HG03439 (cell line): ENCODE data around the gene ANO10.
"Not testable (repeated sequence)": the region's sequence is repeated elsewhere in the genome, so short reads cannot be mapped to it uniquely, and the experiment has no call there.

Experiments
- ATAC-seq: cut with Tn5 transposase; IDR thresholded peaks from one replicate; pipeline ENCODE4 v1.9.1; 2021; ENCODE audit warnings: mild to moderate bottlenecking, moderate library complexity; ENCODE audit not compliant: unreplicated experiment

ANO10 gene

DNA sequence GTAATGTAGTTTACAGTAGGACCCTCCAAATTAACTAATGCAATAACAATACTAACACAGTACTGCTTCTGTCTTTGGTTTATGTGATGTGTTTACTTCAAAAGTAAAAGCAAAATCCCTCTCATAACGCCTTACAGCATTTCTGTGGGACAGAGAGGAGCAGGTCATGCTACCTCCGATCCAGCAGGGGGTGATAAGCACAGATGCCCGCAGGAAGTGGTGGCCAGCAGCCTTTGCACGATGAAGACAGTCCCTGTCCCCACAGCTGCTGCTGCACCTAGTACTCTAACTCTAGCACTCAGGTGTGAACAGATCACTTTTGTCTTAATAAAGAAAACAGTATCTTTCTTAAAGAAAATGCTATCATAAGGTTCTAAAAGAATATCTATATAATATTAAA, 38.3 kb downstream of the ANO10 start:
- no peak for ATAC-seq

GRCh38 chr3:43582866-43583265, 38.9 kb downstream of the ANO10 start:
- no peak for ATAC-seq

DNA sequence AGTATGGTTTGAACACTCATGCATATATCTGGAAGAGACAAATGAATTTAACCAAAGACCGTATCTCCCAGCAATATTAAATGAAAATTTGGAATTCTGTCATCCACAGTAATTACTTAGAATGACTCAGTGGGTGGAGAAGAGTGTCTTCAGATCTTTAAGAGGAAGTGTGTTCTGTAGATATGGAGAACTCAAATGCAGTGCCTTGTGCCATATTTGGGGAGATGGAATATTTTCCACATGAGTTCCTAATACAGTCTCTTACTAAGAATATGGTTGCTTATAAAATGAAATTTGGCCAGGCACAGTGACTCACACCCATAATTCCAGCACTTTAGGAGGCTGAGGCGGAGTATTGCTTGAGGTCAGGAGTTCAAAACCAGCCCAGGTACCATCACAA, 40.5 kb downstream of the ANO10 start:
- no peak for ATAC-seq

- no peak for ATAC-seq
Measured at GRCh38 chr3:43580181-43580580, 41.6 kb downstream of the ANO10 start.

- no peak for ATAC-seq
Measured at GRCh38 chr3:43573576-43573975, 48.2 kb downstream of the ANO10 start.

DNA sequence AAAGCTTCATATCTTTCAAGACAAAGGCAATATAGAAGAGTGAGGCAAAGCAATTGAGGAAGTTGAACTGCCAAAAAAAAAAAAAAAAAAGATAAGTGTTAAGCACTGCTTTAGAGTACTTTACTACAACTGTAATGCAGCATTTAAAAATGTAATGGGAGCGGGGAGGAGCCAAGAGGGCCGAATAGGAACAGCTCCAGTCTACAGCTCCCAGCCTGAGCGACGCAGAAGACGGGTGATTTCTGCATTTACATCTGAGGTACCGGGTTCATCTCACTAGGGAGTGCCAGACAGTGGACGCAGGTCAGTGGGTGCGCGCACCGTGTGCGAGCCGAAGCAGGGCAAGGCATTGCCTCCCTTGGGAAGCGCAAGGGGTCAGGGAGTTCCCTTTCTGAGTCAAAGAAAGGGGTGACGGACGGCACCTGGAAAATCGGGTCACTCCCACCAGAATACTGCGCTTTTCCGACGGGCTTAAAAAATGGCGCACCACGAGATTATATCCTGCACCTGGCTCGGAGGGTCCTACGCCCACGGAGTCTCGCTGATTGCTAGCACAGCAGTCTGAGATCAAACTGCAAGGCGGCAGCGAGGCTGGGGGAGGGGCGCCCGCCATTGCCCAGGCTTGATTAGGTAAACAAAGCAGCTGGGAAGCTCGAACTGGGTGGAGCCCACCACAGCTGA, 56.0 kb downstream of the ANO10 start:
- not testable (repeated sequence) for ATAC-seq

DNA sequence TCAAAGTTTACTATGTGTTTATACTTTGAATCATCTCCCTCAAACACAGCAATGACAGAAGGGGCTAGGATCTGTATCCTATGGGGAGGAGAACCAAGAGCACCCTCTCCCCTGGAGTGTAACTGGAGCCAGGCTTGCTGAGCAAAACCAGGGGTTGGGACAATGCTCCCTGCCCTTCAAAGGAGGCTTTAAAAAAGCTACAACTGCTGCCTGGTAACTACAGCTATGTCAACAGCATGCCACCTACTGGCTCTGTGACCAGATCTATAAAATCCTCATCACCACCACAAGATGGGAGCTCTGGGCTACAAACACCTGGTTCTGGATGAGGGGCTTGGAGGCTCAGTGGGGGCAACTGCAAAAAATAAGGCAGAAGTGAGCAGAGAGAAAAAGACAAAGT, 61.9 kb downstream of the ANO10 start:
- ATAC-seq = no peak

GRCh38 chr3:43558171-43558570, 63.6 kb downstream of the ANO10 start:
- ATAC-seq = no peak

DNA sequence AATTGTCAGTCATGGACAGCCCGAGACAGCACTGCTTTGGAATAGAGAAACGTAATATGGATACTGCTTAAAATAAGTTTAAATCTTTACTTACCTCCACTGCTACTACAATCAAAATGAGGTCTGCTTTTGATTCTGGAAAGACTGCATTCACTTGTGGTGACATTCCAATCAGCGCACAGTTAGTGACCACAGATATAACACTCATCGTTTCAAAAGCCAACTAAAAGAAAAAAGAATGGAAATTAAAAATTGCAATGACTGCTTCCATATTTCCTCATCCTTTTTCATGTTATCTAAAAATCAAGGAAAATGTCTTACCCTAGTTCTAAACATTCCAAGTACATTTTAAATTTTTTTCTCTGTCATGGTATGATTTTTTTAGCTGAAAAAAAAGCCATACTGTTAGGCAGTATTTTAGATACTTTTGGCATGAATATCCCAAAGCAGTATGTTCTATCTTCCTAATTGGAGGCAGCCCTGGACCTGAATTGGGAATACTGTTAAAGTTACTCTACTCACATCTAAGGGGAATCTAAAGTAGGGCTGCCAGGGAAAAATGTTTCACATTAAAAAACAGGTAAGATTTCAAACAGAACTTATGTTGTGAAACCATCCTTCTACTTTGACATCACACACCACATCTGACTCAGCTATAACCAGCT, 72.1 kb downstream of the ANO10 start:
- no peak for ATAC-seq

DNA sequence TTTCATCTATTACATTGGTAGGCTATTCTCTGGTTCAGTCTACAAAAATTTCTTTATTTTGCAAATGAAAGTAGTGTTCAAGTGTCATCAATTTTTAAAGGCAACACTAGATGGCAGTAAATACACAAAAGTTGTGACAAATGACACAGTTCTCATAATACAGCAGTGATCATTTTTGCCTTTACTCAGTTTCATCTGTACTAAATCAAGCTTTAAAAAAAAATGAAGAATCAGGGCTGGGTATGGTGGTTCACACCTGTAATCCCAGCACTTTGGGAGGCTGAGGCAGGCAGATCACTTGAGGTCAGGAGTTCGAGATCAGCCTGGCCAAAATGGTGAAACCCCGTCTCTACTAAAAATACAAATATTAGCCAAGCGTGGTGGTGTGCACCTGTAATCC, 77.5 kb downstream of the ANO10 start:
- ATAC-seq = not testable (repeated sequence)

GRCh38 chr3:43542328-43543043, 79.3 kb downstream of the ANO10 start:
- no peak for ATAC-seq

DNA sequence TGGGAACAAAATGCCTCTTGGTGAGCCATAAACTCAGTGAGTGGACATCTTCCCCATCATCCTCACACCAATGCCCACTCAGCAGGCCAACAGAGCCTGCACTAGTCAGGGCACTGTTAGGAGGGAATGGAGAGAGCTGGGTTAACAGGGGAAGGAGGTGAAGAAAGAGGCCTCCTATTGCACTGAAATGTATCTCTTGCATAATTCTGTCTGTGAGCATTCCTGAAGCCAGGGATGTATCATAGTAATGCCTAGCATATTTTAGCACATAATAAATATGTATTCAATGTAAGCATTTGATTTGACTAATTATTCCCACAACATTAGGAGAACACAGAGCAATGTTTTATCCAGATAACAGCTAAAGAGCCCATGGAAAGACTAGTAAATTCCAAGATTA, 81.2 kb downstream of the ANO10 start:
- ATAC-seq = no peak

DNA sequence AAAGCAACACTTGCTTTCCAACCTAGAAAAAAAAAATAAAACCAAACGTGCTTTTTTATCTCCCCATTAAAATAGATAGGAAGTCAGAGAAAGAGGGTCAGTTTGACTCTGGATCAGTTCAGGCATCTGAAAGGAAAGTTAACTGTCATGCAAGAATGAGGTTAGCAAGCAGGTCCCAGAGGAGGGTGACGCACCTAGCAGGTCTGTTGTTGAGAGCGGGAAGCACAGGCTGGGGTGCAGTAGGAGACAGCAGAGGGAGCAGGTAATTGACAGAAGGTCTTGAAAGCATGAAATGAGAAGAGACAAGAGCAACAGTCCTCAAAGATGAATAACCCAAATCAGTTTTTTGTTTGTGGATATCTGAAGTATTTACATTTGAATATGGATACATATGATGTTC, 82.5 kb downstream of the ANO10 start:
- ATAC-seq = no peak

DNA sequence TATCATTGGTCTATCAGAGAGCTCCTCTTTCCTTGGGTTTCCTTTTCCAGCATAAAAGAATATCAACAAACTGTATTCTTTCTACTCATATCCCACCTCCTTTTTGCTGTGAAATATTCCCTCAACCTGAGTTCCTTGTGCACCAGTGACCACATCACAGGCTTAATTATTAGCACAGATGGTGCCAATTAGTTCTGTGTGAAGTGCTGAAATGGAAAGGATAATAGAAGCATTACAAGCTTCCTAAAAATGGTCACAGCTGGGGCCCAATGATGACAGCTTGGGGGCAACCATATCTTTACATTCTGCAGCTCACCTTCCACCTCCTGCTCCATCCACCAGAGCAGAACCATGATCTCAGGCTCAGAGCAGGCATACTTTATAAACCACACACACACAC, 84.6 kb downstream of the ANO10 start:
- no peak for ATAC-seq

DNA sequence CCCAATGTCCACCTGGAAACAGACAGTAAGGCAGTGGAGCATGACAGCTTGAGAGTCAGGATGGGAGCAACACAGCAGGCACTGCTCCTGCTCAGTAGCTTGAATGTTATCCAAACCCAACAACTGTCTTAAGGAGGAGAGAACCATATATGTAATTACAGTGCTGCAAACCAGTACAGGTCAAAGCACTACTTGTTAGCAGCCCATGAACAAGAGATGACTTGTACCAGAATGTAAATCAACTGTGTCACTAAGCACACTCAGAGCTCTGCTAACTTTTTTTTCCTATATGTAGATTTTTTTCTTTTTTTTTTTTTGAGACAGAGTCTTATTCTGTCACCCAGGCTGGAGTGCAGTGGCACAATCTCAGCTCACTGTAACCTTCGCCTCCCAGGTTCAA, 87.1 kb downstream of the ANO10 start:
- no peak for ATAC-seq

GRCh38 chr3:43533009-43533408, 88.8 kb downstream of the ANO10 start:
- no peak for ATAC-seq

- ATAC-seq = no peak
Measured at GRCh38 chr3:43531835-43532234, 90.0 kb downstream of the ANO10 start.

- ATAC-seq = no peak
Measured at GRCh38 chr3:43528498-43529099, 93.2 kb downstream of the ANO10 start.

GRCh38 chr3:43526956-43527355, 94.9 kb downstream of the ANO10 start:
- ATAC-seq = no peak

DNA sequence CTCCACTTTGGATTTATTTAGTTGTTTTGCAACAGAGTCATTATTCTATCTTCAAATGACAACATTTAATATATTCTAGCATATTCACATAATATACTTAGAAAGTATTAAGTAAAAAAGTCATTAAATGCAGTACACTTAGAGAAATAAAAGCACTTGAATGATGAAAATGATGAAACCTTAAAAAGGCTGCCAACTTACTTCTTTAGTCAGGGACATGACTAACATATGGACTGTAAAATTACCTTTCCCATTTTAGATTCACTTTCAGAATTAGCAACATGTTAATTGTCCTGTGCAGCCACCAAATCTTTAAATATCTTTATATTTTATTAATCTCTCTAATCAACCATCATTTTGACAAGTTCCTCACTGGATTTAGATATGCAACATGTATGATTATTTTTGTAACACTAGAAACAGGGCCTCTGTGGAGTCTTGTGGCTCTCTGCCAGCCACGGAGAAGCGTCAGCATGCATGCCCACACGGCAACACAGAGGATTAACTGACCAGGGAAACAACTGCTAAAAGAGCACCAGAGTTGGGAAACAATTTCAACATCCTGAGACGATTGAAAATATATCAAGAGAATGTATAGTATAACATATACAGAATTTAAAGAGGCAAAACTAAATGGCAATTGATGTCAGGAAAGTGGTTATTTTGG, 95.7 kb downstream of the ANO10 start:
- ATAC-seq = no peak

GRCh38 chr3:43525386-43525785, 96.4 kb downstream of the ANO10 start:
- ATAC-seq = no peak
